Activated T-cell treated with anti-CD3 and anti-CD28 coated beads, Interleukin-2, amount 50 U/mL, for 1 hour (primary cell): ENCODE results near the gene CLDN14.
"Not testable (repeated sequence)": the region's sequence is repeated elsewhere in the genome, so short reads cannot be mapped to it uniquely, and the experiment has no call there.

Experiments used
- DNase-seq: peaks from one replicate; pipeline ENCODE4 v3.0.0-alpha.2; 2020

Gene CLDN14

DNA sequence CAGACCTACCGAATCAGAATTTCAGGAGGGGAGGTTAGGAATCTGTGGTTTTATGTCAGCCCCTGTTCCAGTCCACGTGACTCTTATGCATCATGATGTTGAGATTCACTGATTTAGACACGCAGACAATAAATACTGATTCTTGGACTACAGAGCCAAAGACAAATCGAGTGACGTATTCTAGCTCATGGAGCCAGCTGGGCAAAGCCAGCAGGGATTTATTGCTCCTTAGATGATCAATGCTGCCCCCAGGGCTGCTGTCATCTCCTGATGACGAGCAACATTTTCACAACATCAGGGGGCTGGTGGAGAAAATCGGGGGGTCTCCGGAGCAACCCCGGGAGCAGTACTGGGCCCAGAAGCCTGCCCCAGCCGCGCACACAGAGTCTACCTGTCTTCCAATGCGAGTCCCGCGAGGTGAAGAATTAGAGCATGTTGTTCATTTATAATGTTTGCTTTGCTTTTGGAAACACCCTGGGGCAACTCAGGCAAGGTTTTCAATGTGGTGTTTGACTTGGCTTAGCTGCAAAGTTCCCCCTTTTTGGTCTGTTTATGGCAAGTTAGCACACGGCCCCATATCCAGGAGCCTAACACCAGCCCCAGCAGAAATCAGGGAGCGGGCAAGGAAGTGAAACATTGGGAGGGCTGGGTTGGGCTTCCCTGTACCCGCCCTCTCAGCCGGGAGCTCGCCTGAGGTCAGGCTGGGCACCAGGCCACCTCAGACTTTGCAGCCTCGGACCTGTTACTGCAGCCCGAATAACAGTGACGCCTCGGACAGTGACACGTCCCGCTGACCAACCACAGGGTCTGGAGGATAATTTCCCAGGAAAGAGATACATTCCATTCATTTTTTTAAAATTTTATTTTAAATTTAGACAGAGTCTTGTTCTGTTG lies 19.9 kb upstream of the CLDN14 start:
- DNase-seq, result no peak

DNA sequence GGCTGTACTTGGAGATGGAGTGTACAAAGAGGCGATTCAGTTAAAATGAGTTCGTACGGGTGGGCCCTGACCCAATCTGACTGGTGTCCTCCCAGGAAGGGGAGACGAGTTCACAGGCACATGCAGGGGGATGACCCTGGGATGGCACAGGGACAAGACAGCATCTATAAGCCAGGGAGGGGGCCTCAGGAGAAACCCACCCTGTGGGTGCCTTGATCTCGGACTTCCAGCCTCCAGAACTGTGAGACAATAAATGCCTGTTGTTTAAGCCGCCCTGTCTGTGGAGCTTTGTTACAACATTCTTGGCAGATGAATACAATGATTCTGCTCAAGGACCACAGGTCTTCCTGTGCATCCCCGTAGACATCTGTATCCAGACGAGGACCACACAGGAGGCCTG lies 14.6 kb upstream of the CLDN14 start:
- no peak for DNase-seq

DNA sequence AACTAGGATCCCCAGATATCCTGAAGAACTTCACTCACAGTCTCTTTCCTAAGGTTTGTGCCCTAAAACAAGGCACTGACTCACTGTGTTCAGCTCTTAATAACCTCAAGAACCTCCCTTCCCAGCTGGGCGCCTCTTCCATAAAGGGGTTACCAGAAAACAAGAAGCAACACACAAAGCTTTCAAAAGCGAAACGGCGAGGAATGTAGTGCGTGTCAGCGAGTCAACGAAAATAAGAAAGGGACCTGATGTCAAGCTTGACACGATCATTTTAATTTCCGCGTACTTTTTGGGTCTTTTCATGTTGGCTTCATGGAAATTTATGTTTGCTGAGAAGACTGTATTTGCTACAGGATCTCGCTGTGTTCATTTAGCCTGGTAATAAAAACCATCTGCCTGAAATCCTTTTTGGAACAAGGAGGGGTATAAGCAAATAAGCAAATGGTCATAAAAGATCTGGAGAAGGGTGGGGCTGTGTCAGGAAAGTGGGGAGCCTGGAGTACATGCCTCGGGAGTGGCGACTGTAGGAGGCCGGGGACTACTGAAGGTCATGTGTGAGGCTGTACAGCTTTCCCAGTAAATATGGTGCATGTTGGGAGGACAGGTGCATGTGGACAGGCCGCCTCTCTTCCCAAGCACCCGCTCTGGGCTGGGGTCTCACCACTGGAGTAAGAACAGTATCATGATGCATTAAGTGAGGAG lies 11.4 kb upstream of the CLDN14 start:
- no peak for DNase-seq

DNA sequence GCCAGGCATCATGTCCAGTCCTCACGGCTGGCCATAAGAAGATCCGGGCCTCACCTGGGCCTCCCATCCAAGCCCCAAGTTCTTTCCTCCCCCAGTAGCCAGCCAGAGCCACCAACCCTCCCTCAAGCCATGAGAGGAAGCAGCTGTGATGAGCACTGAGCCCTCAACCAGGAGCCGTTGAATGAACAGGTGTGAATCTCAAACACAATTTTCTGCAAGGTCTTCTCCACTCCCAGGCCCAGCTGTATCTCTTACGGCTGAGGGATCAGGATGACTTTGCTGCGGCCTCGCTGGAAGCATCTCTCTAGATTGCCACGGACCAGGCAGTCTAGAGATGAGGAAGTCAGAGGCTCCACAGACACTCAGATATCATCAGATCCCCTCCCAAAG lies 9.8 kb upstream of the CLDN14 start:
- no peak for DNase-seq

DNA sequence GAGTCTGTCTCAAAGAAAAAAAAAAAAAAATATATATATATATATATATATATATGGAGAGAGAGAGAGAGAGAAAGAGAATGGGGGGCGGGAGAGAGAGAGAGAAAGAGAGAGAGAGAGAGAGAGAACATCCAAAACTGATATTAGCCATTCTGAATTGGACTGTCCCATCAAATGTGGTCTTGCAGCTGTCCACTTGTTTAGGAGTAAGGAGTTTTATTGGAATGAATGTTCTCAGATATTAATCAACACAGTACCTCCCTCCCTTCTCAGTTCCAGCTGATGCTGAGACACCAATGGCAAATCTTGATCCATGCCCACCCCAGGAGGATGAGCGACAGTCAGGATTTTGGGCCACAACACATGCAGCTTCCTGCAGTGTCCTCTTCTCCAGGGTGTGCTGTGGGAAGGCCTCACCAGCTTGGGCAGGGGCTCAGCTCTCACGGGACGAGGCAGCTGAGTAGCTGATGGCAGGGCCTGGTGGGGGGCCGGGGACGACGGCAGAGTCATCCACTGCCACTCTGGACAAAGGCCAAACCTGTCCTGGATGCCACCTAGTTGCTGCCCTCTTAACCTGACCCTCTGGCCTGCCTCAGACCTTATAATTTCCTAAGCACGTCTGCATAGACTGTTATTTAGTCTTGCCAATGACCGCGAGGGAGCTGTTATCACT lies 9.3 kb upstream of the CLDN14 start:
- no peak for DNase-seq

DNA sequence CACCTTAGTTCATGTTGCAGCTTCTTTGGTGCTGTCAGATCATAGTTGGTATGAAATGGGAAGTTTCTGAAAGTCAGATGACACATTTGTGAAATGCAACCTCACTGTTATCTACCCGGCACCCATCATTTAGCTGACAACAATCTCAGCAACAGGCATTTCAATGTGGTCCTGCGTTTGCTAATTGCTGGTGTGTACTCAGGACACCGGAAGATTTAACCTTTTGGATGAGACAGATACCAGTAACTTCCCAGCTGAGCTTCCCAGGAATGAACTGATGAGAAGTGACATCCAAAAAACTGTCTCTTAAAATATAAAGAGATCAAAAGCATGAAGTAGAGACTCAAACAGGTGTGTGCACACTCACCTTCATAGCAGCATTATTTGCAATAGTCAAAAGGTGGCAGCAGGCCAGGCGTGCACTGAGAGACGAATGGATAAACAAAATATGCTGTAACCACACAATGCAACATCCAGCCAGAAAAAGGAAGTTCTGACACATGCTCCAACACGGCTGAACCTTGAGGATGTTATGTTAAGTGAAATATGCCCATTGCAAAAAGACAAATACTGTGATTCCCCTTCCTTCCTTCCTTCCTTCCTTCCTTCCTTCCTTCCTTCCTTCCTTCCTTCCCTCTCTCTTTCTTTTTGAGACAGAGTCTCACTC lies 7.9 kb upstream of the CLDN14 start:
- no peak for DNase-seq

DNA sequence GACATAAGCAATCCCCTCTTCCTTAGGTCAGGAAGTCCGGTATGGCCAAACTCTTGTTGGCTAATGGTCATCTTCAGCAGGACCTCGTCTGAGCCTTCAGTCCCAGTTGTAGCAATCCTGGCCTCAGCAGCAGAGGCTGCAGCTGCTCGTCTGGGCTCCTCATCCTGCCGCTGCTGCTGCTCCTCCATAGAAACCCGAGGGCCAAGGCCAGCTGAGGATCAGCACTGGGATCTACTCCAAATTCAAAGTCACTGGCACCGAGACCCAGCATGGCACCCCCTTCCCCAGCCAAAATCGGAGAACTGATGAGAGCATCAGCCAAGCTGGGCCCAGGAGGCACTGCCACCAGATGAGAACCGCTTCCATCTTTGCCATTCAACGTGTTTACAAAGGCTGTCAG lies 6.3 kb upstream of the CLDN14 start:
- DNase-seq, result no peak

DNA sequence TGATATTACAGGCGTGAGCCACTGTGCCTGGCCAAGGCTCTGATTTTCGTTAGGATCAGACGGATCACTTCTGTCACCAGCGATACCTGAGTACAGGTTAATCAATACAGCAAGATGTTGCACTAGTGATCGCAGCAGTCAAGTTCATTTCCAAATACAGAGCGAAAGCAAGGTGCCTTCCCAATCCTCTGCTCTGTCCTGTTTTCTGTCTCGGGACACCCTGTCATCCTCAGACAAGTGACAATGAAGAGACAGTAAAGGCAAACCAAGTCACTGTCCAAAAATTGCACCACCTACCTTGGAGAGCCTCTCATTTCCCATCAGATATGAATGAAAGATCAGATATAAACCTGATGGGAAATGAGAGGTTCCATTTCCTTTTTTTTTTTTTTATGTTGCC lies 5.6 kb upstream of the CLDN14 start:
- DNase-seq, result no peak

DNA sequence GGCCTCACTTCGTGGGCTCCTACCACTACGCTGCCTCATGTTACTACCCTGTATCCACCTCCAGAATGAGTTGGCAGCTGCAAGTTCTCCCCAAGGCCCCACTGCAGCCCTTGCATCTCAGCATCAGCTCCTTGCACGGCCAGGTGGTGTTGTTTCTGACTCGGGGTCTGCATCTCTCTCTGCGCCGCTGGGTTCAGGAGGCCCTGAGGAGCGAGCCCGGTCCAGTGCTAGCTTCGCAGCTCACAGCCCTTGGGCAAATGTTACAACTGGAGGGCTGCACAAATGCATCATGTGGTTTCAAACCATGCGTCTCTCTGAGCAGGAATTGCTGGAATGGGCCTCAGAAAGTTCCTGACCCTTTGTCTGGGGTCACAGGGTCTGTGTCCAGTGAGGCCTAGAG lies 3.2 kb upstream of the CLDN14 start:
- no peak for DNase-seq

DNA sequence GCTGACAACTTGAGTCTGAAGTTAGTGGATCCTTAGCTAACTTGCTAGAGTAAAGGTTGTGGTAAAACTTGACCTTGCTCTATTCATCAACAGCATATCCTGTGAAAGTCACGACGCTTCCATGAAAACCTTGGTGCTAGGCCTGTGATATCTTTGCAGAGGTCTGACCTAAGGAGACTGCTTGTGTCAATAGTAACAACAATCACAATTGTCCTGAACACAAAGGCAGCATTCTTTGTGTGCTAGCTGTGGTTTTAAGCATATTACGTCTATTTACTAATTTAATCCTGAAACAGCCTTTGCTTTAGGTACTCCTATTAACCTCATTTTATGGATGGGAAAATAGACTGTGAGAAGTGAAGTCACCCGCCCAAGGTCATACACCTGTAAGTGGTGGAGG lies 2.8 kb upstream of the CLDN14 start:
- no peak for DNase-seq

DNA sequence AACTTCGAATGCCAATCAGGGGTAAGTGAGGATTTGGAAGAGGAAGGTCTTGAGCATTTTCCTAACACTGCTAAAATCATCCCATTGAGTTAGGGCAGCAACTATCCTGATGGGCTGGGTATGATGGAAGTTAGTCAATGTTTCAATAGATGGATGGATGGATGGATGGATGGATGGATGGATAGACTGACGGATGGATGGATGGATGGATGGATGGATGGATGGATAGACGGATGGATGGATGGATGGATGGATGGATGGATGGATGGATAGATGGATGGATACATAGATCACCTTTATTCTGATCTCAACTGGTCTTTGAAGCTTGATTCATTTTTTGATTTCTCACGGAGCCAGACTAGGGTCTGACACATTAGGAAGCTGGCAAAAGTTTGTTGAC lies 2.3 kb upstream of the CLDN14 start:
- no peak for DNase-seq

DNA sequence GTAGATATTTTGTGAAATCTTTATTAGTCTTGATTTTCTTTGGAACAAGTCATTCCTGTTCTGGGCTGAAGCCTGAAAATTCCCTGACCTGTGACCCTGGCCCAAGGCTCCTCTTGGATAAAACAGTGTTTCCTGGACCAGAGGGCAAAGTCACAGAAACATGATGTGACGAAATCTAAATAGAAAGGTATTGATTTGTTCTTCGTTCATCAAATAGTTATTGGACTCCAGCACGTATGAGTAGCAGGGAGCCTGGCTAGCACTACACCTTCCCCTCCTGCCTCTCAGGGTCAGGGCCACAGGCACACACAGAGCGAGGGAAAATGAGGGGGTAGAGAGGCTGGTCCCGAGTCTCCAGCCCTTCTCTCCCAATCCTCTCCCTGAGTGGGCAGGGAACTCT lies 1.7 kb upstream of the CLDN14 start:
- no peak for DNase-seq

DNA sequence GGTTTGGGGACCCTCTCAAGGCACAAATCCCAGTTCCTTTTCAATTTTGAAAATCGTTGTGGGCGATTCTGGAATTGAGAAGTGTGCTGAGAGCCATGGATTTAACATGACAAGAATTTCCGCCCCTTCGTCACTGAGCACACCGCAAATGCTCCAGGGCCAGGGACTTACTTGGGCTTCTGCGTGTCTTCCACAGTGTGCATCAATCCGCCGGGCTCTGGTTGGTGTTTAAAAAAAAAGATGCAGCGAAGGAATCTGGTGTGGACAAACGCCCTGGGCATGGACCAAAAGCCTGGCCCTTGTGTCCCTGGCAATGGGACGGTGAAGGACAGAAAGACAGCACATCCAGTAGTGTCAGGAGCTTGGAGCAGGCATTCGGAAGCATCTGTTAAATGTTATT lies 696 bp upstream of the CLDN14 start:
- DNase-seq, result no peak

DNA sequence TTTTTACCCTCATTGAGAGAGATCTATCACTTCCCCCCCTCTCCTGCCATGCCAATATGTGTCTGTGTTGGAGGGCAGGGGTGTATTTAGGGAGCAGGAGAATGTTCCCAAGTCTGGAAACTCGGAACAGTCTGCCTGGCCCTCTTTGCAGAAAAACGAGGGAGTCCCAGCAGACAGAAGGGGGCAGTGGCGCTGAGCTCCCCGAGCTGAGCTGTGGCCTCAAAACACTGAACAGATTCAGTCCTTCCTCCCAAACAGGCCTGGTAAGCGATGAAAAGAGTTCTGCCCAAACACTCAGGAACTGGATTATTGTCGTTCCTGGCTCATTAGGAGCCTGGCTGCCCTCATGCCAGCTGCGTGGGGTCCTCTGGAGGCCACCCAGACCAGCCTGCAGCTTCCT lies 981 bp downstream of the CLDN14 start:
- no peak for DNase-seq

DNA sequence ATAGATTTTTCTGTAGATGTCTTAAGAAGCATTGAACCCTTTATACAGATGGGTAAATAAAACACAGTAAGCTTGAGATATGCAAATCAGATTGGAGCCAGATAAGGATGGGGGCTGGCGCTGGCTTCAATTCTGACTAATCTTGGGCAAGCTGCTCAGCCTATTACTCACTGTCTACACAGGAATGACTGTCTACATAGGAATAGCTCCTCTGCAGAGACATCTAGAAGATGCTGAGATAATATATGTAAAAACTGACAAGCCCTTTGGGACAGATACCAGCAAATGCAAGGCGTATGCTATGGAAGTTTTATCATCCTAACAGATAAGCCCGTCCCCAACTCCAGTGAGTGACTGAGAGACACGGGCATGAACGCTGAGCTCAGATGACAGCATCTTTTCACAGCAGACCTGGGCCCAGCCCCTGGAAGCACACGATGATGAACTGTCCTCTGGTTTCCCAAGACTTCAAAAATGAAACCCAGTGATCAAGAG lies 1.7 kb downstream of the CLDN14 start:
- no peak for DNase-seq

DNA sequence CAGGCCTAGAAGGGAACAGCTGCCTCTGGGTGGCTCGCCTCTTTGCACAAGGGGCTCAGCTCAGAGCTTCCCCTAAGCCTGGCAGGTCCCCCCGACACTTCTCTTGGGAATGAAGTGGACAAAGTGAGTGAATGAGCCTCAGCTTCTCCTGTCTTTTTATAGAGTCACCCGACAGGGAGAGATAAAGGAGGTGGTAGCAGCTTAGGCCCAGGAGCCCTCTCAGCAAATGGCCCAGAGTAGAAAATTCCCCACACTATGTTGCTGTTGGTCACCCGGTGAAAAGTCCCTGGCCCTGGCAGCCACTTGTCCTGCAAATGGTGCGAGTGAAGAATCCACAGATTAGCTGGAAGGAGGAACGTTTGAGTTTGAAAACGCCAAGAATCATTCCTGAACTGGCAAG lies 2.4 kb downstream of the CLDN14 start:
- DNase-seq, result no peak

DNA sequence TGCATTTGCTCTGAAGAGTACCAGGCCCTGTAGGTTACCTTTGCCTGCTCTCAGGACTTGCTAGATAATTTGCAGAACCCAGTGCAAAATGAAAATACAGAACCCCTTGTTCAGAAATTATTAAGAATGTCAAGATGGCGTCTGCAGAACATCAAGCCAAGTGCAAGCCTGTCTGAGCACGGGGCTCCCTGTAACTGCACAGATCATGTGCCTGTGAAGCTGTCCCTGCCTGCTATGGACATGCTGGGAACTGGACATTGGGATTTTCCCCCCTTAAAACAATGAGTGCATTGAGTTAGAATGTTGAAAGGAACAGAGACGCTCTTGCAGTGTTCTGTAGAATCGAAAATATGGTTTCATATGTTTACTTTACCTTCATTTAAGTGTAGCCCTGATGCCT lies 2.9 kb downstream of the CLDN14 start:
- no peak for DNase-seq

DNA sequence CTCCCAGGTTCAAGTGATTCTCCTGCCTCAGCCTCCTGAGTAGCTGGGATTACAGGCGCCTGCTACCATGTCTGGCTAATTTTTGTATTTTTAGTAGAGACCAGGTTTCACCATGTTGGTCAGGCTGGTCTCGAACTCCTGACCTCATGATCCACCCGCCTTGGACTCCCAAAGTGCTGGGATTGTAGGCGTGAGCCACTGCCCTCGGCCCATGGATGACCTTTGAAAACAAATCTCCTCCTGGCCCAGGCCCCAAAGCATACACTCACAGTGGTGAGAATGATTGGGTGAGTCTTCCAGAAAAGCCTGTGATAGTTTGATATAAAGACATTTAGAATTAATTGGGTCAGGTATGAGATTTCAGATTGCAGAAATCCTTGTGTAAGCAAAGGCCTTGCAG lies 3.4 kb downstream of the CLDN14 start:
- not testable (repeated sequence) for DNase-seq

DNA sequence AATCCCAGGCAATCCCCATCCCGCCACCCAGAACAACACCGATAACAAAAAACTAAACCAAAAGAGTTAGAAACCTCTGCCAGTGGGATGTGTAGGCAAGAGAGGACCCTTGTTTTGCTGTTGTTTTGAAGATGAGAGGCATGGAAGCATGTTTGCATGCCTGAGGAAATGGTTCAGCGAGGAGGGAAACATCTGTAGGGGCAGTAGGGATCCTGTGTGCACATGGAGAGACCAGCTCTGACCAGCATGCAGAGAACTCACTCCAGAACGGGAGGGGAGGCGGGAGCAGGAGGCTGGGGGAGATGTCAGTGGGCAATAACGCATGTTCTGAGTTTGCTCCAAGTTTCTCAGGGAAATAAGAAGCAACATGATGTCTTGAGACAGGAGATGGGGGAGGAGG lies 5.3 kb downstream of the CLDN14 start:
- no peak for DNase-seq

DNA sequence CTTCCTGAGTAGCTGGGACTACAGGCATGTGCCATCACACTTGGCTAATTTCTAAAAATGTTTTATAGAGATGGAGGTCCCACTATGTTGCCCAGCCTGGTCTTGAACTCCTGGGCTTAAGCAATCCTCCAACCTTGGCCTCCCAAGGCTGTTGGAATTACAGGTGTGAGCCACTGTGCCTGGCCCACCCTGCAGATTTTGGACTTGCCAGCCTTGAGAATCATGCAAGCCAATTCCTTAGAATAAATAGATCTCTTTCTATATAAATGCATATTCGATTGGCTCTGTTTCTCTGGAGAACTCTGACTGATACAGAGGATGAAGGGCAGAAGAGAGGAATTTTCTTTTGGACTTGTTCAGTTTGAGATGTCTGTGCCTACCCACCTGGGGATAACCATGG lies 6.7 kb downstream of the CLDN14 start:
- no peak for DNase-seq

DNA sequence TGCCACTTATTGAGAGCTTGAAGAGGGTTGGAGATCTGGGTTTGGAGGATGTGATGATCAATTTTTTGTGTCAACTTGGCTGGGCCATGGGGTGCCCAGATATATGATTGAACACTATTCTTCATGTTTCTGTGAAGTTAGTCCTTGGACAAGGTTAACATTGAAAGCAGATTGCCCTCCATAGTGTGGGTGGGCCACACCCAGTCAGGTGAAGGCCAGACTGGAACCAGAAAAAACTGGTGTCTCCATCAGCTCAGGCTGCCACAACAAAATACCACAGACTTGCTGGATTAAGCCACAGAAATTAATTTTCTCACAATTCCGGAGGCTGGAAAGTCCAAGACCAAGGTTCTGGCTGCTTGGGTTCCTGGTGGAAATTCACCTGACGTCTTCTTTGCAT lies 7.5 kb downstream of the CLDN14 start:
- no peak for DNase-seq

DNA sequence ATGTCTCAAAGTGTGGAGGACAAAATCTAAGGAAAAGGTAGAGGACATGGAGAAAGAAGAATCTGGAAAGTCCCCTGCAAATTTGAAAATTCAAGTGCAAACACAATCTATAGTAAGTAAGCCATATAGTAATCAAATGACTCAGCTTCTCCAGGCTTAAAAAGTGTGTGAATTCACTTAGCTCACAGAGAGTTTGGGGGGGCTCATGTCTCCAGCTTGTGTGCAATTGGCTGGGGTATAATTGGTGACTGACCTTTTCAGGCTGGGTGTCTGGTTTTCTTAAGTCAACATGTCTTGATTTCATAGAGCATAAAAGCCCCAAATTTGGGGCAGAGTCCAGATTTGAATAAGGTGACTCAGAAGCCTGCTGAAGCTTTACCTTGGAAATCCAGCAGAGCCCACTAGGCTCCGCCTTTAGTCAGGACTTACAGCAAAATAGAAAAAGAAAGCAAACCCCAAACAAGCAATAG lies 8.6 kb downstream of the CLDN14 start:
- no peak for DNase-seq

DNA sequence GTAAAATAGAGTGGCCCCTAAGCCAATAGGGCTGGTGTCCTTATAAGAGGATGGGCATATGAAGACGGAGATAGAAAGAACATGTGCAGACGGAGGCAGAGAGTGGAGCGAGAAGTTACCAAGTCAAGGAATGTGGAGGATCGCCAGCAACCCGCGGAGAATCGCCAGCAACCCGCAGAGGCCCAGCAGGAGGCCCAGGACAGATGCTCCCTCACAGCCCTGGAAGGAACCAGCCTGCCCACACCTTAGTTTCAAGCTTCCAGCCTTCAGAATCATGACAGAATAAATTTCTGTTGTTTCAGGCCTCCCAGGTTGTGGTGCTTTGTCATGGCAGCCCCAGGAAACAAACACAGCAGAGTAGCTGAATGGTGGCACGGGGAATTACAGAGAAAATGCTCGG lies 9.6 kb downstream of the CLDN14 start:
- DNase-seq, result no peak
